ENCODE data around the gene TSR3. TPM values are rescaled to one million over a fixed set of nuclear protein-coding genes. Genes with fewer than 3 reads are reported as not detected.

TSR3 gene
- total RNA-seq, 2 donors from 2014 or later = 70.5 to 98.8 TPM

DNA sequence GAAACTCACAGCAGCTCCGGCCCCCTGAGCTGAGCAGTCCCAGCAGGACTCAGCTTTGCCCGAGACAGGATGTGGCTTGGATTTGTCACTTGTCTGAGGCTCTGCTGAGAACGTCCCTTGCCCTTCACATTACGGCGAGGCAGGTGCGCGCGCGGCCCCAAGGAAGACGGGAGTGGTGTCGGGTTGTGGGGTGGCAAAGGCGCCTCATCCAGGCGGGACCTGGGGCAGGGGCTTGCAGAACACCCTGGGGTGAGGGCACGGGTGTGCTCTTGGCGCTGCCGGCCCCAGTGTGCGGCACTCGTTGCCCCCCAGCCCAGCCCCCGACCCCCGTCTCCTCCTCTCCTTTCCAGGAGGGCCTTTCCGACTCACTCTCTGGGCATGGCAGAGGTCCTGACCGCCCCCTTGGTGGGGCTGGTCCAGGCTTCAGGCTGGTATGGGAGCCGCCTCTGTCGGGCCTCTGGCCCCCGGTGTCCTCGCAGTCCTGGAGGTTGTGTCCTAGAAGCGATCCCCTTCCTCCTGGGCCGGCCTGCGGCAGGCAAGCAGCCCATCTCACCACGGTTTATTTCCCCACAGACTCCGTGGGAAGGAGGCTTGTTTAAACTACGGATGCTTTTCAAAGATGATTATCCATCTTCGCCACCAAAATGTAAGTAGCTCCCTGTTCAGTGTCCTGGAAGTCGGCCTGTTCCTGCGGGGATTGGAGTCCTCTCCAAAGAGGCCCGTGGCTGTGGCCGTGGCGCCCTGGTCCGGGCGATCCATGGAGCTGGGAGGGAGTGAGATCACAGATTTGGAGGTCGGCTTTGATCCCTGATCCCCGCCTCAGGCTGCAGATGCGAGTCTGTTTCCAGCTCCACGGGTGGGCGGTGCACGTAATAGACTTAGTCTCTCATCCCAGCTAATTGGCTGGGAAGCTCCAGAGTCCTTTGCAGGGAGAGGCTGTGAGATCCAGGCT lies 36.3 kb downstream of the TSR3 start:
- Histone ChIP-seq H3K27me3 (no peaks in the 10 kb centered on the region), H3K4me3 (no peak overlapping the region), H3K9me3 (no peaks in the 10 kb centered on the region), H3K4me1 (peaks cover 28% of the 10 kb centered on the region), H3K36me3 (replicated peaks in 1 of 2; ENCODE audit: insufficient read depth in 1 of 2, low read depth in 2 of 2) (peaks cover 18 to 53% of the 10 kb centered on the region in 2 donors), H3K27ac (no peak overlapping the region)
- DNase-seq (no peak), ATAC-seq (no peak)
- 87 to 88% methylated on average over 20 to 45 of the region's 46 CpGs for WGBS, 2 donors
- intact Hi-C loops (cut with DNase I) = no loop called here
- no peak for TF ChIP-seq POLR2A (IDR thresholded peaks at IDR 0.05)
- TF ChIP-seq, protein P1, sequence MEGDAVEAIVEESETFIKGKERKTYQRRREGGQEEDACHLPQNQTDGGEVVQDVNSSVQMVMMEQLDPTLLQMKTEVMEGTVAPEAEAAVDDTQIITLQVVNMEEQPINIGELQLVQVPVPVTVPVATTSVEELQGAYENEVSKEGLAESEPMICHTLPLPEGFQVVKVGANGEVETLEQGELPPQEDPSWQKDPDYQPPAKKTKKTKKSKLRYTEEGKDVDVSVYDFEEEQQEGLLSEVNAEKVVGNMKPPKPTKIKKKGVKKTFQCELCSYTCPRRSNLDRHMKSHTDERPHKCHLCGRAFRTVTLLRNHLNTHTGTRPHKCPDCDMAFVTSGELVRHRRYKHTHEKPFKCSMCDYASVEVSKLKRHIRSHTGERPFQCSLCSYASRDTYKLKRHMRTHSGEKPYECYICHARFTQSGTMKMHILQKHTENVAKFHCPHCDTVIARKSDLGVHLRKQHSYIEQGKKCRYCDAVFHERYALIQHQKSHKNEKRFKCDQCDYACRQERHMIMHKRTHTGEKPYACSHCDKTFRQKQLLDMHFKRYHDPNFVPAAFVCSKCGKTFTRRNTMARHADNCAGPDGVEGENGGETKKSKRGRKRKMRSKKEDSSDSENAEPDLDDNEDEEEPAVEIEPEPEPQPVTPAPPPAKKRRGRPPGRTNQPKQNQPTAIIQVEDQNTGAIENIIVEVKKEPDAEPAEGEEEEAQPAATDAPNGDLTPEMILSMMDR (IDR thresholded peaks at IDR 0.05) = no peak

DNA sequence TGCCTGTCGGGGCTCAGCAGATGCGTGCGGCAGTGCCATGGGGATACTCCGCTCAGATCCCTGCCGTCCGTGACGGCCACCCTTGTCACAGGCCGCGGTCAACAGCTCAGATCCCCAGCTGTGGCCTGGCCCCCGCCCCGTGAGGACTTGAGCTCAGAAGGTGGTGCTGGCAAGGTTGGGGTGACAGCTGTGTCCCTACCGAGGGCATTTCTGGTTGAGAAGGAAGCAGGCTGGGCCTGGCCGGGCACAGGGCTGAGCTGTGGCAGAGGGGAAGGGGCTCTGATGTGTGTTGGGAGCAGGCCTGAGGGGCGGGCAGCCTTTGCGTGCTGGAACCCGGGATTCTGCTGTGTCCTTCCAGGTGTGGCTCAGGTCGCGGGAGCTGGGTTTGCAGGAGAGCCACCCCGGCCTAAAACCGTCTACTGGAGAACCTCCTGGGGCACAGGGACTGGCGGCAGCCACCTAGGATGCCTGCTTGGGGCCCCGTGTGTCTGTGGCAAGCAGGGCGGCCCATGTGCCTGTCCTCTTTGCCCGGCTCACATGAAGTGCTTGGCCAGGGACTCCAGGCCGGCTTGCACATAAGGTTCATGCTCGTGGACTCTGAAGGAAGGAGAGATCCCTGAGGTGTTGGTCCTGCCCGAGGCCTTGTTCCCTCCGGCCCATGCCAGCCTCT lies 37.1 kb downstream of the TSR3 start:
- H3K27ac ChIP-seq = no peak overlapping the region
- no peaks in the 10 kb centered on the region for H3K9me3 ChIP-seq
- no peak overlapping the region for H3K4me3 ChIP-seq
- no peak for ATAC-seq
- peaks cover 28% of the 10 kb centered on the region for H3K4me1 ChIP-seq
- TF ChIP-seq POLR2A (IDR thresholded peaks at IDR 0.05) = no peak
- TF ChIP-seq, protein P1 (IDR thresholded peaks at IDR 0.05) = no peak
- no peak for DNase-seq
- 86 to 100% methylated on average over 3 to 27 of the region's 28 CpGs for WGBS, 2 donors
- H3K36me3 ChIP-seq (replicated peaks in 1 of 2; ENCODE audit: insufficient read depth in 1 of 2, low read depth in 2 of 2) = peaks cover 18 to 48% of the 10 kb centered on the region in 2 donors
- intact Hi-C loops (cut with DNase I) = no loop called here
- no peaks in the 10 kb centered on the region for H3K27me3 ChIP-seq

DNA sequence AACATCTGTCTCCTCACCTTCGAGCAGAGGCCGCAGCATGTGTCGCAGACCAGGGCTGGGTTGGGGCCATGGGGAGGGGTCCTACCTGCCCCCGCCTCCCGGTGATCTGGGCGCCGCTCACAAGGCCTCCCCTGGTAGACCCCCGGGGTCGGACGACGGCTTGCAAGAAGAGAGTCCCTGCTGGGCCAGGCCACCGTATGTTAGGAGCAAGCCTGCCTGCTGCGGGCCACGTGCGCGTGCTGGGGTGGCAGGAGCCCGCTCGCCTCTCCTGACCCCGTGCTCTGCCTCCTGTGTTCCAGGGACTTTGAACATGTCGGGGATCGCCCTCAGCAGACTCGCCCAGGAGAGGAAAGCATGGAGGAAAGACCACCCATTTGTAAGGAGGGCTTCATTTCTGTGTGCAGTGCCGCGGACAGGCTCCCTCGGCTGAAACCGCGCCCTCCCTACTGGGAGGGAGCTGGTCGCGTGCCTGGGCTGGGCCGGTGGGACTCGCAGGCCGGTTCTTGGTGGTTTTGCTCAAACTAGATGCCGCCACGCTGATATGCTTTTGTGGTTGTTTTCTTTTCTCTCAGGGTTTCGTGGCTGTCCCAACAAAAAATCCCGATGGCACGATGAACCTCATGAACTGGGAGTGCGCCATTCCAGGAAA lies 37.8 kb downstream of the TSR3 start:
- 86 to 88% methylated on average over 31 to 35 of the region's 38 CpGs for WGBS, 2 donors
- ATAC-seq = no peak
- H3K36me3 ChIP-seq (replicated peaks in 1 of 2; ENCODE audit: insufficient read depth in 1 of 2, low read depth in 2 of 2) = peaks cover 18 to 42% of the 10 kb centered on the region in 2 donors
- H3K27ac ChIP-seq = no peak overlapping the region
- no peak for DNase-seq
- intact Hi-C loops (cut with DNase I) = no loop called here
- no peak overlapping the region for H3K4me3 ChIP-seq
- no peak for TF ChIP-seq POLR2A (IDR thresholded peaks at IDR 0.05)
- TF ChIP-seq, protein P1 (IDR thresholded peaks at IDR 0.05) = no peak
- no peaks in the 10 kb centered on the region for H3K9me3 ChIP-seq
- H3K27me3 ChIP-seq = no peaks in the 10 kb centered on the region
- peaks cover 28% of the 10 kb centered on the region for H3K4me1 ChIP-seq

DNA sequence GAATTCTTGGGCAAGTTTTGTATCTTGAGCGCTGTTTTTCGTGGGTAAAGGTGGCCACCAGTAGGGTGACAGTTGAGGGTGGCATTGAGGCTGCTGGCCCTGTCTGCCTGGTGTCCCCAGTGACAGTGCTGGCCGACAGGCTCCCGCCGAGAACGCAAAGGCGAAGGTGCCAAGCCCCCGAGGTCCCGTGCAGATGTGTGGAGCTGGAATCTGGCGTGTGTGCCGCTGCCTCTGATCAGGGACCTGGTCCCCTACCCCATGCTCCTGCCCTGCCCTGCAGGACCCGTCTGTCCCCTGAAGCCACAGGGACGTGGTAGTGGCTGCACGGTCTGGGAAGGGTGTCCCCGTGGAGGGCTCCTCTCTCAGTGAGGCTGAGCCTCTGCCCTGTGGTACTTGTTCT lies 38.8 kb downstream of the TSR3 start:
- intact Hi-C loops (cut with DNase I) = no loop called here
- Histone ChIP-seq H3K4me1 (peaks cover 28% of the 10 kb centered on the region), H3K9me3 (no peaks in the 10 kb centered on the region), H3K27me3 (no peaks in the 10 kb centered on the region), H3K36me3 (replicated peaks in 1 of 2; ENCODE audit: insufficient read depth in 1 of 2, low read depth in 2 of 2) (peaks cover 12 to 33% of the 10 kb centered on the region in 2 donors), H3K4me3 (no peak overlapping the region), H3K27ac (no peak overlapping the region)
- DNase-seq = no peak
- 91 to 95% methylated on average over 4 to 15 of the region's 15 CpGs for WGBS, 2 donors
- TF ChIP-seq POLR2A (IDR thresholded peaks at IDR 0.05) = no peak
- TF ChIP-seq, protein P1 (IDR thresholded peaks at IDR 0.05) = no peak
- no peak for ATAC-seq

Data from body of pancreas (tissue), 4 donors.